ENCODE measurements around the gene PRICKLE3.

GRCh38 chrX:49214996-49215526 lies 28.9 kb upstream of the PRICKLE3 start:
- TF ChIP-seq CTCF (conservative IDR thresholded peaks at IDR 0.05 in 1 of 2, IDR thresholded peaks at IDR 0.05 in 1 of 2; ENCODE audit: low read depth in 1 of 2, low read length in 2 of 2) = no peak
- TF ChIP-seq EZH2 (IDR thresholded peaks at IDR 0.05; ENCODE audit: low read length, missing control alignments) = no peak

All from fibroblast of lung (primary cell).